Upper lobe of left lung (tissue), 6 donors: Measurements from ENCODE around the gene GAPDH. TPM values are rescaled to one million over a fixed set of nuclear protein-coding genes. Genes with fewer than 3 reads are reported as not detected.

Experiments used
- ATAC-seq, 2 donors: fragments of 200-7000 bp; cut with Tn5 transposase; one replicate each; pipeline ENCODE4 v1.9.1; 2022; ENCODE audit warnings: mild to moderate bottlenecking in 2 of 2, moderate library complexity in 2 of 2; ENCODE audit not compliant: low FRiP score in 2 of 2
- DNase-seq, 2 donors: peaks; one replicate each; pipeline ENCODE4 v3.0.0-alpha.2; 2019 to 2020
- H3K27ac ChIP-seq, 4 donors: fragments of 200-600 bp; sonication (generic); one replicate each; pipeline ENCODE4 v1.5.1; 2016 to 2019
- H3K27me3 ChIP-seq, 4 donors: fragments of 200-600 bp; sonication (generic); one replicate each; pipeline ENCODE4 v1.5.1; 2017 to 2019
- H3K36me3 ChIP-seq, 4 donors: fragments of 200-600 bp; sonication (generic); one replicate each; pipeline ENCODE4 v1.5.1; 2016 to 2019
- H3K4me1 ChIP-seq, 4 donors: fragments of 200-600 bp; sonication (generic); one replicate each; pipeline ENCODE4 v1.5.1; 2018 to 2019
- H3K4me3 ChIP-seq, 4 donors: fragments of 200-600 bp; sonication (generic); one replicate each; pipeline ENCODE4 v1.5.1; 2017 to 2019; ENCODE audit warnings: mild to moderate bottlenecking in 2 of 4, moderate library complexity in 1 of 4
- H3K9me3 ChIP-seq, 4 donors: fragments of 200-600 bp; sonication (generic); one replicate each; pipeline ENCODE4 v1.5.1; 2018 to 2019
- EP300 ChIP-seq, 4 donors: sonication (generic); formaldehyde crosslinking; IDR thresholded peaks; one replicate each; pipeline ENCODE4 v1.5.1; 2017; ENCODE audit warnings: antibody characterized with exemption in 4 of 4, control low read depth in 2 of 4
- POLR2A ChIP-seq, 4 donors: fragments of 450-650 bp; IDR thresholded peaks; one replicate each; pipeline ENCODE4 v1.5.1; 2016 to 2017; ENCODE audit warnings: antibody characterized with exemption in 4 of 4, mild to moderate bottlenecking in 2 of 4
- POLR2AphosphoS5 ChIP-seq, 2 donors: sonication (generic); formaldehyde crosslinking; IDR thresholded peaks; one replicate each; pipeline ENCODE4 v1.5.1; 2017; ENCODE audit warnings: antibody characterized with exemption in 2 of 2
- WGBS, 2 donors: methylation state at CpG; one replicate each; pipeline ENCODE4 v1.1.5; 2017 to 2018; 5-methylcytosine and 5-hydroxymethylcytosine counted together
- total RNA-seq, 6 donors: library from RNA; depleted of rRNA in 4 of 6; stranded (reverse); fragments of >200 nt in 4 of 6; gene quantifications; one replicate each; pipeline versions ENCODE4 v1.1.0 to v1.2.1, GENCODE V29; 2016 to 2021
- TF ChIP-seq, protein P1 (sequence below), 6 experiments: fragments of 450-650 bp in 4 of 6; fragments of 200-600 bp in 2 of 6; sonication (generic) in 2 of 6; IDR thresholded peaks; one replicate each; pipeline ENCODE4 v1.5.1; 2016 to 2019; ENCODE audit warnings: antibody characterized with exemption in 6 of 6
- donor health status: DM: no; HTN: no; CAD: no; lungs with moderate emphysema.
- donor health status: DM: no; HTN: yes; CAD: no; lungs with severe emphysema.

Gene GAPDH
- total RNA-seq, 6 donors from 2014 or later, result 442 to 1,402 (median 931) TPM

DNA sequence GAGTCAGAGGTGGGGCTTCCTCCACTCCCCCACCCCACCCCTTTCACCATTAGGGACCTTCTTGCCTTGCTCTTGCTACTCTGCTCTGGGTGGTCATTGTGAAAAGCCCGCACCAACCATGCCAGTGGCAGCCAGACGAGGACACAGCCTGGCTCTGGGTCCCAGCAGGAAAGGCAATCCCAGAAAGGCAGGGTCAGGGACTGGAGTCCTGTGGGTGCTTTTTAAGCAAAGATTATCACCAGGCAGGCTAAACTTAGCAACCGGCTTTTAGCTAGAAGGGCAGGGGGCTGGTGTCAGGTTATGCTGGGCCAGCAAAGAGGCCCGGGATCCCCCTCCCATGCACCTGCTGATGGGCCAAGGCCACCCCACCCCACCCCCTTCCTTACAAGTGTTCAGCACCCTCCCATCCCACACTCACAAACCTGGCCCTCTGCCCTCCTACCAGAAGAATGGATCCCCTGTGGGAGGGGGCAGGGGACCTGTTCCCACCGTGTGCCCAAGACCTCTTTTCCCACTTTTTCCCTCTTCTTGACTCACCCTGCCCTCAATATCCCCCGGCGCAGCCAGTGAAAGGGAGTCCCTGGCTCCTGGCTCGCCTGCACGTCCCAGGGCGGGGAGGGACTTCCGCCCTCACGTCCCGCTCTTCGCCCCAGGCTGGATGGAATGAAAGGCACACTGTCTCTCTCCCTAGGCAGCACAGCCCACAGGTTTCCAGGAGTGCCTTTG, 1.2 kb upstream of the GAPDH start:
- peak; percentile 49 to 64 for ATAC-seq
- Histone ChIP-seq H3K36me3 (peaks cover 19 to 59% (median 52%) of the 10 kb centered on the region in 4 donors), H3K4me3 (peak overlapping the region; percentile 66 to 98 (median 86)), H3K9me3 (no peaks in the 10 kb centered on the region), H3K4me1 (peaks cover 39 to 50% (median 47%) of the 10 kb centered on the region in 4 donors), H3K27me3 (no peaks in the 10 kb centered on the region), H3K27ac (peak overlapping the region; percentile 93 to 99 (median 97))
- 2% methylated on average over 9 to 13 of the region's 14 CpGs for WGBS, 2 donors
- TF ChIP-seq, protein P1, sequence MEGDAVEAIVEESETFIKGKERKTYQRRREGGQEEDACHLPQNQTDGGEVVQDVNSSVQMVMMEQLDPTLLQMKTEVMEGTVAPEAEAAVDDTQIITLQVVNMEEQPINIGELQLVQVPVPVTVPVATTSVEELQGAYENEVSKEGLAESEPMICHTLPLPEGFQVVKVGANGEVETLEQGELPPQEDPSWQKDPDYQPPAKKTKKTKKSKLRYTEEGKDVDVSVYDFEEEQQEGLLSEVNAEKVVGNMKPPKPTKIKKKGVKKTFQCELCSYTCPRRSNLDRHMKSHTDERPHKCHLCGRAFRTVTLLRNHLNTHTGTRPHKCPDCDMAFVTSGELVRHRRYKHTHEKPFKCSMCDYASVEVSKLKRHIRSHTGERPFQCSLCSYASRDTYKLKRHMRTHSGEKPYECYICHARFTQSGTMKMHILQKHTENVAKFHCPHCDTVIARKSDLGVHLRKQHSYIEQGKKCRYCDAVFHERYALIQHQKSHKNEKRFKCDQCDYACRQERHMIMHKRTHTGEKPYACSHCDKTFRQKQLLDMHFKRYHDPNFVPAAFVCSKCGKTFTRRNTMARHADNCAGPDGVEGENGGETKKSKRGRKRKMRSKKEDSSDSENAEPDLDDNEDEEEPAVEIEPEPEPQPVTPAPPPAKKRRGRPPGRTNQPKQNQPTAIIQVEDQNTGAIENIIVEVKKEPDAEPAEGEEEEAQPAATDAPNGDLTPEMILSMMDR (IDR thresholded peaks at IDR 0.05), result no peak
- TF ChIP-seq POLR2AphosphoS5 (IDR thresholded peaks at IDR 0.05) (peak in 1 of 2 donors; percentile 51), EP300 (IDR thresholded peaks at IDR 0.05) (no peak)
- peak in 1 of 2 donors; percentile 65 for DNase-seq

DNA sequence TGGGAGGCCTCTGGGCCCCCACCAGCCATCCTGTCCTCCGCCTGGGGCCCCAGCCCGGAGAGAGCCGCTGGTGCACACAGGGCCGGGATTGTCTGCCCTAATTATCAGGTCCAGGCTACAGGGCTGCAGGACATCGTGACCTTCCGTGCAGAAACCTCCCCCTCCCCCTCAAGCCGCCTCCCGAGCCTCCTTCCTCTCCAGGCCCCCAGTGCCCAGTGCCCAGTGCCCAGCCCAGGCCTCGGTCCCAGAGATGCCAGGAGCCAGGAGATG, 729 bp upstream of the GAPDH start:
- TF ChIP-seq EP300 (IDR thresholded peaks at IDR 0.05), result no peak
- TF ChIP-seq POLR2A (IDR thresholded peaks at IDR 0.05), result no peak
- no peak for TF ChIP-seq POLR2AphosphoS5 (IDR thresholded peaks at IDR 0.05)
- TF ChIP-seq, protein P1 (IDR thresholded peaks at IDR 0.05), result no peak
- H3K36me3 ChIP-seq, result peaks cover 16 to 59% (median 52%) of the 10 kb centered on the region in 4 donors
- ATAC-seq, result peak; percentile 20 to 64
- peak in 1 of 2 donors; percentile 89 for DNase-seq
- 0 to 3% methylated on average over 2 to 8 of the region's 9 CpGs for WGBS, 2 donors
- no peaks in the 10 kb centered on the region for H3K9me3 ChIP-seq
- H3K4me1 ChIP-seq, result peaks cover 39 to 55% (median 51%) of the 10 kb centered on the region in 4 donors
- H3K27me3 ChIP-seq, result no peaks in the 10 kb centered on the region
- peak overlapping the region; percentile 93 to 99 (median 97) for H3K27ac ChIP-seq
- H3K4me3 ChIP-seq, result peak overlapping the region; percentile 66 to 98 (median 86)

DNA sequence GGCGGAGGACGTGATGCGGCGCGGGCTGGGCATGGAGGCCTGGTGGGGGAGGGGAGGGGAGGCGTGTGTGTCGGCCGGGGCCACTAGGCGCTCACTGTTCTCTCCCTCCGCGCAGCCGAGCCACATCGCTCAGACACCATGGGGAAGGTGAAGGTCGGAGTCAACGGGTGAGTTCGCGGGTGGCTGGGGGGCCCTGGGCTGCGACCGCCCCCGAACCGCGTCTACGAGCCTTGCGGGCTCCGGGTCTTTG, 303 bp downstream of the GAPDH start:
- Histone ChIP-seq H3K4me3 (peak overlapping the region; percentile 66 to 98 (median 86)), H3K27me3 (no peaks in the 10 kb centered on the region), H3K9me3 (no peaks in the 10 kb centered on the region), H3K36me3 (peaks cover 13 to 59% (median 47%) of the 10 kb centered on the region in 4 donors), H3K27ac (peak overlapping the region; percentile 93 to 99 (median 97)), H3K4me1 (peaks cover 39 to 56% (median 52%) of the 10 kb centered on the region in 4 donors)
- WGBS, 2 donors, result 0% methylated on average over 12 to 18 of the region's 25 CpGs
- ATAC-seq, result peak; percentile 78 to 79
- no peak for TF ChIP-seq POLR2A (IDR thresholded peaks at IDR 0.05)
- TF ChIP-seq, protein P1 (IDR thresholded peaks at IDR 0.05), result peak in 1 of 6 experiments; percentile 1
- no peak for DNase-seq

DNA sequence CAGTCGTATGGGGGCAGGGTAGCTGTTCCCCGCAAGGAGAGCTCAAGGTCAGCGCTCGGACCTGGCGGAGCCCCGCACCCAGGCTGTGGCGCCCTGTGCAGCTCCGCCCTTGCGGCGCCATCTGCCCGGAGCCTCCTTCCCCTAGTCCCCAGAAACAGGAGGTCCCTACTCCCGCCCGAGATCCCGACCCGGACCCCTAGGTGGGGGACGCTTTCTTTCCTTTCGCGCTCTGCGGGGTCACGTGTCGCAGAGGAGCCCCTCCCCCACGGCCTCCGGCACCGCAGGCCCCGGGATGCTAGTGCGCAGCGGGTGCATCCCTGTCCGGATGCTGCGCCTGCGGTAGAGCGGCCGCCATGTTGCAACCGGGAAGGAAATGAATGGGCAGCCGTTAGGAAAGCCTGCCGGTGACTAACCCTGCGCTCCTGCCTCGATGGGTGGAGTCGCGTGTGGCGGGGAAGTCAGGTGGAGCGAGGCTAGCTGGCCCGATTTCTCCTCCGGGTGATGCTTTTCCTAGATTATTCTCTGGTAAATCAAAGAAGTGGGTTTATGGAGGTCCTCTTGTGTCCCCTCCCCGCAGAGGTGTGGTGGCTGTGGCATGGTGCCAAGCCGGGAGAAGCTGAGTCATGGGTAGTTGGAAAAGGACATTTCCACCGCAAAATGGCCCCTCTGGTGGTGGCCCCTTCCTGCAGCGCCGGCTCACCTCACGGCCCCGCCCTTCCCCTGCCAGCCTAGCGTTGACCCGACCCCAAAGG, 804 bp downstream of the GAPDH start:
- DNase-seq (peak; percentile 91 to 93), ATAC-seq (peak; percentile 67 to 72)
- Histone ChIP-seq H3K4me1 (peaks cover 43 to 61% (median 57%) of the 10 kb centered on the region in 4 donors), H3K27ac (peak overlapping the region; percentile 93 to 99 (median 97)), H3K36me3 (peaks cover 13 to 59% (median 42%) of the 10 kb centered on the region in 4 donors), H3K27me3 (no peaks in the 10 kb centered on the region), H3K9me3 (no peaks in the 10 kb centered on the region), H3K4me3 (peak overlapping the region; percentile 66 to 98 (median 86))
- TF ChIP-seq EP300 (IDR thresholded peaks at IDR 0.05) (peak in 1 of 4 donors; percentile 55), POLR2A (IDR thresholded peaks at IDR 0.05) (peak in 1 of 4 donors; percentile 21), POLR2AphosphoS5 (IDR thresholded peaks at IDR 0.05) (peak; percentile 92 to 94)
- TF ChIP-seq, protein P1 (IDR thresholded peaks at IDR 0.05), result peak in 2 of 6 experiments; percentile 4 to 18
- 0 to 1% methylated on average over 23 to 38 of the region's 52 CpGs for WGBS, 2 donors
